Esophagus squamous epithelium (tissue), 4 donors: Measurements from ENCODE around the gene PPP2R3A.

Source experiments
- POLR2A ChIP-seq, 4 donors: fragments of 450-650 bp; IDR thresholded peaks; one replicate each; pipeline ENCODE4 v1.6.1; 2017; ENCODE audit warnings: antibody characterized with exemption in 4 of 4, mild to moderate bottlenecking in 4 of 4, moderate library complexity in 3 of 4
- TF ChIP-seq, protein P1 (sequence below), 6 experiments: fragments of 450-650 bp in 4 of 6; fragments of 200-600 bp in 2 of 6; sonication (generic) in 2 of 6; IDR thresholded peaks; one replicate each; pipeline ENCODE4 v1.5.1; 2016 to 2019; ENCODE audit warnings: antibody characterized with exemption in 6 of 6, mild to moderate bottlenecking in 4 of 6, moderate library complexity in 4 of 6

DNA sequence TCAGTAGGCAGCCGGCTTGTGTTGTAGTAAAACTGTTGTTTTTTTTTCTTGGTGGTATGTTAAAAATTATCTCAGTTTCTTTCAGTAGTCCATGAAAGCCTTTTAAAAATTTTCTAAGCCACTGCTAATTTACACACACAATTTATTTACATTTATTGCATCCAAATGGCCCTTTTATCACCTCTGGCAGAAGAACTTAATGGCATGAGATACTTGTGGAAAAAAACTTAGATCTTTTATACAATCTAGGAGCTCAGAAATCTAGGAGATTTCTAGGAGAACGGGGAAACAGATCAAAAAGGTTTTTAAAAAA is 1.4 kb downstream of the PPP2R3A start:
- TF ChIP-seq, protein P1, sequence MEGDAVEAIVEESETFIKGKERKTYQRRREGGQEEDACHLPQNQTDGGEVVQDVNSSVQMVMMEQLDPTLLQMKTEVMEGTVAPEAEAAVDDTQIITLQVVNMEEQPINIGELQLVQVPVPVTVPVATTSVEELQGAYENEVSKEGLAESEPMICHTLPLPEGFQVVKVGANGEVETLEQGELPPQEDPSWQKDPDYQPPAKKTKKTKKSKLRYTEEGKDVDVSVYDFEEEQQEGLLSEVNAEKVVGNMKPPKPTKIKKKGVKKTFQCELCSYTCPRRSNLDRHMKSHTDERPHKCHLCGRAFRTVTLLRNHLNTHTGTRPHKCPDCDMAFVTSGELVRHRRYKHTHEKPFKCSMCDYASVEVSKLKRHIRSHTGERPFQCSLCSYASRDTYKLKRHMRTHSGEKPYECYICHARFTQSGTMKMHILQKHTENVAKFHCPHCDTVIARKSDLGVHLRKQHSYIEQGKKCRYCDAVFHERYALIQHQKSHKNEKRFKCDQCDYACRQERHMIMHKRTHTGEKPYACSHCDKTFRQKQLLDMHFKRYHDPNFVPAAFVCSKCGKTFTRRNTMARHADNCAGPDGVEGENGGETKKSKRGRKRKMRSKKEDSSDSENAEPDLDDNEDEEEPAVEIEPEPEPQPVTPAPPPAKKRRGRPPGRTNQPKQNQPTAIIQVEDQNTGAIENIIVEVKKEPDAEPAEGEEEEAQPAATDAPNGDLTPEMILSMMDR (IDR thresholded peaks at IDR 0.05) = no peak
- no peak for TF ChIP-seq POLR2A (IDR thresholded peaks at IDR 0.05)
